Neural progenitor cell (in vitro differentiated cells): ENCODE data around the gene RETSAT. TPM values are rescaled to one million over a fixed set of nuclear protein-coding genes. Genes with fewer than 3 reads are reported as not detected.

Experiments used
- DNase-seq: peaks from one replicate; pipeline ENCODE4 v3.0.0-alpha.2; 2016; ENCODE audit warnings: low spot score
- H2AFZ ChIP-seq: fragments of 200-600 bp; sonication (generic); replicated peaks from 2 replicates; pipeline ENCODE4 v1.6.1; 2016; ENCODE audit warnings: antibody characterized with exemption
- H3F3A ChIP-seq: fragments of 200-600 bp; sonication (generic); 2 replicates; pipeline ENCODE4 v1.6.1; 2016; ENCODE audit warnings: antibody characterized with exemption, low read depth
- H3K27ac ChIP-seq: fragments of 200-600 bp; sonication (generic); 2 replicates; pipeline ENCODE4 v1.5.1; 2016; ENCODE audit warnings: mild to moderate bottlenecking
- H3K27me3 ChIP-seq: fragments of 200-600 bp; sonication (generic); 2 replicates; pipeline ENCODE4 v1.6.1; 2016; ENCODE audit warnings: mild to moderate bottlenecking, moderate library complexity
- H3K36me3 ChIP-seq: fragments of 200-600 bp; sonication (generic); 2 replicates; pipeline ENCODE4 v1.5.1; 2016
- H3K4me1 ChIP-seq: fragments of 200-600 bp; sonication (generic); 2 replicates; pipeline ENCODE4 v1.6.1; 2016; ENCODE audit warnings: mixed run types
- H3K4me2 ChIP-seq: fragments of 200-600 bp; sonication (generic); 2 replicates; pipeline ENCODE4 v1.6.1; 2016
- H3K4me3 ChIP-seq: fragments of 200-600 bp; sonication (generic); 2 replicates; pipeline ENCODE4 v1.5.1; 2016
- H3K79me2 ChIP-seq: fragments of 200-600 bp; sonication (generic); 2 replicates; pipeline ENCODE4 v1.6.1; 2016; ENCODE audit warnings: low read depth
- H3K9ac ChIP-seq: fragments of 200-600 bp; sonication (generic); 2 replicates; pipeline ENCODE4 v1.6.1; 2016
- H3K9me3 ChIP-seq: fragments of 200-600 bp; sonication (generic); 2 replicates; pipeline ENCODE4 v1.5.1; 2016; ENCODE audit warnings: low read depth
- H4K20me1 ChIP-seq: fragments of 200-600 bp; sonication (generic); 2 replicates; pipeline ENCODE4 v1.6.1; 2016; ENCODE audit warnings: low read depth
- H3K27ac Mint-ChIP-seq: 3 replicates; pipeline ENCODE4 v1.8.0; 2021; ENCODE audit warnings: mixed read lengths
- H3K27me3 Mint-ChIP-seq: 2 replicates; pipeline ENCODE4 v1.8.0; 2022; ENCODE audit warnings: low read depth, mild to moderate bottlenecking, inconsistent platforms, moderate library complexity, mixed read lengths; ENCODE audit not compliant: insufficient read depth
- H3K36me3 Mint-ChIP-seq: 3 replicates; pipeline ENCODE4 v1.8.0; 2021; ENCODE audit warnings: mixed read lengths
- H3K4me1 Mint-ChIP-seq: 3 replicates; pipeline ENCODE4 v1.8.0; 2021; ENCODE audit warnings: mixed read lengths
- H3K4me3 Mint-ChIP-seq: 3 replicates; pipeline ENCODE4 v1.8.0; 2021; ENCODE audit warnings: mild to moderate bottlenecking, moderate library complexity, mixed read lengths
- H3K9me3 Mint-ChIP-seq: 3 replicates; pipeline ENCODE4 v1.8.0; 2020; ENCODE audit warnings: mixed read lengths
- CTCF ChIP-seq: fragments of 200-600 bp; sonication (generic); IDR thresholded peaks from 2 replicates; pipeline ENCODE4 v1.5.1; 2017; ENCODE audit warnings: antibody characterized with exemption, mild to moderate bottlenecking
- EZH2 ChIP-seq: fragments of 200-600 bp; sonication (generic); IDR thresholded peaks from 2 replicates; pipeline ENCODE4 v1.6.1; 2017; ENCODE audit warnings: antibody characterized with exemption, mild to moderate bottlenecking, moderate library complexity
- EZH2phosphoT487 ChIP-seq: fragments of 200-600 bp; sonication (generic); IDR thresholded peaks from 2 replicates; pipeline ENCODE4 v1.6.1; 2017; ENCODE audit warnings: antibody characterized with exemption
- total RNA-seq: library from RNA; depleted of rRNA; stranded (reverse); fragments of >200 nt; gene quantifications from 2 replicates; pipeline ENCODE4 v1.2.3, GENCODE V29; 2015; ENCODE audit warnings: low replicate concordance

RETSAT gene
- total RNA-seq, 1 donor from 2014 or later = 13.3 TPM

GRCh38 chr2:85398426-85399182 is 44.3 kb upstream of the RETSAT start:
- no peaks in the 10 kb centered on the region for H3K79me2 ChIP-seq
- no peaks in the 10 kb centered on the region for H3K27me3 ChIP-seq
- no peak overlapping the region for H3K9ac ChIP-seq
- H3K9me3 ChIP-seq = no peaks in the 10 kb centered on the region
- Mint-ChIP-seq H3K27ac (peak overlapping the region; percentile 7), H3K4me3 (no peak overlapping the region), H3K9me3 (peaks cover 6% of the 10 kb centered on the region), H3K4me1 (no peaks in the 10 kb centered on the region), H3K27me3 (peaks cover 7% of the 10 kb centered on the region), H3K36me3 (peaks cover 3% of the 10 kb centered on the region)
- H3K27ac ChIP-seq = no peak overlapping the region
- no peak for DNase-seq
- no peak overlapping the region for H3K4me2 ChIP-seq
- H4K20me1 ChIP-seq = no peaks in the 10 kb centered on the region
- no peaks in the 10 kb centered on the region for H3K4me1 ChIP-seq
- H3K36me3 ChIP-seq = no peaks in the 10 kb centered on the region
- TF ChIP-seq EZH2phosphoT487 = no peak
- TF ChIP-seq EZH2 = no peak
- no peak for TF ChIP-seq CTCF
- H3K4me3 ChIP-seq = no peak overlapping the region
- H2AFZ ChIP-seq = no peak overlapping the region
- no peaks in the 10 kb centered on the region for H3F3A ChIP-seq

GRCh38 chr2:85397925-85398331 is 43.6 kb upstream of the RETSAT start:
- no peak overlapping the region for H2AFZ ChIP-seq
- H3K27me3 ChIP-seq = no peaks in the 10 kb centered on the region
- no peaks in the 10 kb centered on the region for H3K9me3 ChIP-seq
- Mint-ChIP-seq H3K27ac (no peak overlapping the region), H3K4me3 (no peak overlapping the region), H3K27me3 (peaks cover 6% of the 10 kb centered on the region), H3K36me3 (no peaks in the 10 kb centered on the region), H3K4me1 (no peaks in the 10 kb centered on the region), H3K9me3 (peaks cover 1% of the 10 kb centered on the region)
- H3K79me2 ChIP-seq = no peaks in the 10 kb centered on the region
- TF ChIP-seq EZH2 (no peak), CTCF (no peak), EZH2phosphoT487 (no peak)
- H4K20me1 ChIP-seq = no peaks in the 10 kb centered on the region
- H3K4me3 ChIP-seq = no peak overlapping the region
- H3K27ac ChIP-seq = no peak overlapping the region
- H3K4me2 ChIP-seq = no peak overlapping the region
- H3K9ac ChIP-seq = no peak overlapping the region
- no peaks in the 10 kb centered on the region for H3K4me1 ChIP-seq
- H3F3A ChIP-seq = no peaks in the 10 kb centered on the region
- H3K36me3 ChIP-seq = no peaks in the 10 kb centered on the region
- DNase-seq = no peak

DNA sequence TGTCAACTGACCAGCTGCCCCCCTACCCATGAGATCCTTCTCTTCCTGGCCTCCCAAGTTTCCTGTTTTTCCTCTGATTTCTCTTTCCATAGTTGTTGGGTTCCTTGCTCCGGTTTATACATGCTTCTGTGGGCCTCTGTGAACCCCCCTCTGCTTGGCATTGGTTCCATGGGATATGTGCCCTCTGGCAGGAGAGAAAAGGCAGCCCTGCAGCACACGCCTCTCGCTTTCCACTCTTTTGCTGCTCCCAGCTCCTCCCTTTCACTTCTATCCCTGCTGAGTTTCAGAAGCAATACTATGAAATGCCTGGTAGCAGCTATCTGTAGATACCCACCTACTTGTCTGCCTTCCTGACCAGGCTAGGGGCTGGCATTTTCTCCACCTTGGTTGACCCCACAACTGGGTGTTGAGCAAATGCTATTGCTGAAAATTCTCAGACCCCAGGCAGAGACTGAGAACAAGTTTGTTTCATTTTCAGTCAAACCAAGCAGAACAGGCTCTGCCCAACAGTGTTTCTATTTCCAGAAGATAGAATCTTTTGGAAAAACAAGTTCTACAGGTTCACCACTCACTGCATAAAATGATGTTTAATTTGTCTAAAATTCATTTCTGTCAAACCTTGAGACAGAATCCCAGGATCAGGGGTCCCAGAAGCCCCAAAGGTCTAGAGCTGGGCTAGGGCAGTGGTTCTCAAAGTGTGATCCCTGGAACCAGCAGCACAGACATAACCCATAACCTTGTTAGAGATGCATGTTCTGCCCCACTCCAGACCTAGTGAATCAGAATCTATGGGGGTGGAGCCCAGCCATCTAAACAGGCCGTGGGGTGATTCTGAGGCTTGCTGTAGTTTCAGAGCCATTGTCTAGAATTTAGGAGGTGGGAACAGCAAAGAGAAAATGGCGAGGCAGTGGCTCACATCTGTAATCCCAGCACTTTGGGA is 42.5 kb upstream of the RETSAT start:
- H3K79me2 ChIP-seq = no peaks in the 10 kb centered on the region
- H3K4me2 ChIP-seq = no peak overlapping the region
- H4K20me1 ChIP-seq = no peaks in the 10 kb centered on the region
- H3K9ac ChIP-seq = no peak overlapping the region
- H3K9me3 ChIP-seq = no peaks in the 10 kb centered on the region
- Mint-ChIP-seq H3K4me1 (no peaks in the 10 kb centered on the region), H3K27ac (no peak overlapping the region), H3K36me3 (no peaks in the 10 kb centered on the region), H3K27me3 (peaks cover 6% of the 10 kb centered on the region), H3K4me3 (no peak overlapping the region), H3K9me3 (no peaks in the 10 kb centered on the region)
- DNase-seq = no peak
- H3K27me3 ChIP-seq = no peaks in the 10 kb centered on the region
- H2AFZ ChIP-seq = no peak overlapping the region
- TF ChIP-seq EZH2phosphoT487 = no peak
- H3K36me3 ChIP-seq = no peaks in the 10 kb centered on the region
- no peak overlapping the region for H3K27ac ChIP-seq
- H3K4me3 ChIP-seq = no peak overlapping the region
- no peaks in the 10 kb centered on the region for H3K4me1 ChIP-seq
- no peaks in the 10 kb centered on the region for H3F3A ChIP-seq
